T-helper 9 cell (primary cell): ENCODE measurements around the gene COQ6.
"Not testable (repeated sequence)": the region's sequence is repeated elsewhere in the genome, so short reads cannot be mapped to it uniquely, and the experiment has no call there.

ENCODE experiments used
- DNase-seq: peaks from one replicate; pipeline ENCODE4 v3.0.0-alpha.2; 2020
- total RNA-seq, 2 donors: gene quantifications; one replicate each; lab custom pipeline; 2026; lab: John Stamatoyannopoulos, UW

The COQ6 gene
- total RNA-seq: 23.9 to 25.8 reads per million in 2 donors

GRCh38 chr14:73949752-73950734, at the start of gene COQ6, which contains the start of gene FAM161B:
COQ6 (plus strand) TSS chr14:73950302; CDS start chr14:73950333, 31 bp downstream.
FAM161B (minus strand) TSS chr14:73950094; CDS start chr14:73950026, 68 bp downstream.
- peak; percentile 86 for DNase-seq

DNA sequence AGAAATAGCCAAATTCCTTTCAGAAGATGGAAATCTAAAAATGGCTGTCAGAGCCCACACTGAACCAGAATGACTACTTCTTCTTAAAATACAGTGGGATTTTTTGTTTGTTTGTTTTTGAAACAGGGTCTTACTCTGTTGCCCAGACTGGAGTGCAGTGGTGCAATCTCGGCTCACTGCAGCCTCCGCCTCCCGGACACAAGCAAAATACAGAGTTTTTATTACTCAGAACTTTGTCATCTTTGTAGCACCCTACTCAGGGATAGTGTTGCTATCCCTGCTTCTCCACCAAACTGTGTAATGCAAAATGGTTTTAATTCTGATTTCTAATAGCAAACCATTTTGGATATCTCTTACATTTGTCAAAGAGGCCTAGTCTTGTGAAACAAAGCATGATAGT, 47.1 kb upstream of the COQ6 start:
- DNase-seq: no peak

GRCh38 chr14:73909681-73910080, 40.4 kb upstream of the COQ6 start:
- no peak for DNase-seq

DNA sequence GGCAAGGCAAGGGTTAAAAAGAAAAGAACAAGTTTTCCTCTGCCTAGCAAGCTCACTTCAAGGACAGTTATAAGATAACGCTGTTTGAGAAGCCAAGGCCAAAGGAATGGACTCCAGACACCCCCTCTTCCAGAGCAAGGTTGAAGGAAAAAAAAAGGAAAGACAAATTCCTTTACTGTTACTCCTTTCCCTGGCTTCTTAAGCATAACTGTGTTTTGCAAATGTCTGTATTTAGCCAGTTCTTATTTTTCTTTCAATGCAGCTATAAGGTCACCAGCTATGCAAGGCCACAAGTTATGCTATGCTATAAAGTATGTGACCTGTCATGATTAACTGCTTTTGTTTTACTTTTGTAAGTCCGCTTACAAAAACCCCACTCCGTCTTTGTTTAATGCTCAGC, 36.8 kb upstream of the COQ6 start:
- no peak for DNase-seq

DNA sequence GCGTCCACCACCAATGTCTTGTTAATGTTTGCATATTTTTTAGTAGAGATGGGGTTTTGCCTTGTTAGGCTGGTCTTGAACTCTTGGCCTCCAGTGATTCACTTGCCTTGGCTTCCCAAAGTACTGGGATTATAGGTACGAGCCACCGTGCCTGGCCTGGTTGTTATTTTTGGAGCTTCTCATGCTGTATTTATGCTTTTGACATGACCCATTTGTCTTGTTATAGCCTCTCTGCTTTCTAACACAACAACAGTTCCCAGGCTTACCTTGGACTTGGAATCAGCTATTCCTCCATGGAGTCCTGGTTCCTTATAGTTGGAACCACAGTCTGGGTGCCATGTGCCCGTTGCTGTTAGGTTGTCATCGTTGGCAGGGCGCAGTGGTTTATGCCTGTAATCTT, 33.8 kb upstream of the COQ6 start:
- no peak for DNase-seq

- not testable (repeated sequence) for DNase-seq
Observed at GRCh38 chr14:73919457-73919856, 30.6 kb upstream of the COQ6 start.

GRCh38 chr14:73924337-73924736, 25.8 kb upstream of the COQ6 start:
- no peak for DNase-seq

GRCh38 chr14:73935666-73936065, 14.4 kb upstream of the COQ6 start:
- no peak for DNase-seq

GRCh38 chr14:73936548-73936947, 13.6 kb upstream of the COQ6 start:
- no peak for DNase-seq

- no peak for DNase-seq
Observed at GRCh38 chr14:73937012-73937411, 13.1 kb upstream of the COQ6 start.

DNA sequence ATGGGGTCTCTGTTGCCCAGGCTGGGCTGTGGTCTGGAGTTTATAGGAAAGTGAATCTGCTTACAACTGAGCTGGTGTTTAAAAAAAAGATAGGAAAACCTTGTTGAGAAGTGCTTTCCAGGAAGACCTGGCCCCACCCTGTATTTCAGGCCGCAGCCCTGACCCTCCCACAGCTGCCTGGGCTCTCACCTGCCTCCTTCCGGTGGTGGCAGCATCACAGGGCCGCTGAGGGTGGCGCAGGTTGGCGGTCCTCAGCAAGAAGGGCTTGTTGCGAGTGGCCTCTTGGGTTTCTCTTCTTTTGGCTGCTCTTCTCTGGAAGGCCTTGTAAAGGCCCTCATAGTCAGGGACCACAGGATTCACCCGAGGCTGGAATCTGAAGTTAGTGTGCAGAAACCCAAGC, 7.9 kb upstream of the COQ6 start:
- DNase-seq: no peak

DNA sequence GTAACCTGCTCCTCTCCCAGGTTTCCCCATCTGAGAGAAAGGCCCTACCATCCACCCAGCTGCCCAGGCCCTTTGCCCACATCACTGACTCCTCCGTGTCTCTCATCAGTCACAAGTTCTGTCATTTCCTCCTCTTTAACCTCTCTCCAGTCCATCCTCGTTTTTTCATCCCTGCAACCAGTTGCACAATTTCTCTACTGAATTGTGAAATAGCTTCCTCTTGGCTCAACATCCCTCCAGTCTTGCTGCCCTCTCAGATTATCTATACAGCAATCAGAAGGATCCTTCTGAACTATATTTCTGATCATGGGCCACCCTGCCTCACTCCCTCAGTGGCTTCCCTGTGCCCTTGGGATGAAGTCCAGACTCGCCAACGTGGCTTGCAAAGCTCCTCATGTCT, 7.0 kb upstream of the COQ6 start:
- DNase-seq: no peak

- DNase-seq: no peak
Observed at GRCh38 chr14:73944432-73945158, 5.5 kb upstream of the COQ6 start.

DNA sequence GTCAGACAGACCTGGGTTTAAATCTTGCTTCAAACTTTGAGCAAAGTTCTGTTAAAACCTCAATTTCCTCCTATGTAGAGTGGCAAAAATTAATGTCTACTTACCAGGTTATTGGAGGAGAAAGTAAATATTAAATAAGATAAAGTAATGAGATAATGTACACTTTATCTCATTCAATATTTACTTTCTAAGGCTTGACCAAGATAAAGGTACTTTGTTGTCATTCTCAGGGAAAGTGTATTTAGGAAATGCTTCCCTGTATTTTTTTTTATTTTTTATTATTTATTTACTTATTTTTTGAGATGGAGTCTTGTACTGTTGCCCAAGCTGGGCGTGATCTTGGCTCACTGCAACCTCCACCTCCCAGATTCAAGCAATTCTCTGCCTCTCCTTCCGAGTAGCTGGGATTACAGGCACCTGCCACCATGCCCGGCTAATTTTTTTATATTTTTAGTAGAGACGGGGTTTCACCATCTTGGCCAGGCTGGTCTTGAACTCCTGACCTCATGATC, 4.9 kb upstream of the COQ6 start:
- no peak for DNase-seq

DNA sequence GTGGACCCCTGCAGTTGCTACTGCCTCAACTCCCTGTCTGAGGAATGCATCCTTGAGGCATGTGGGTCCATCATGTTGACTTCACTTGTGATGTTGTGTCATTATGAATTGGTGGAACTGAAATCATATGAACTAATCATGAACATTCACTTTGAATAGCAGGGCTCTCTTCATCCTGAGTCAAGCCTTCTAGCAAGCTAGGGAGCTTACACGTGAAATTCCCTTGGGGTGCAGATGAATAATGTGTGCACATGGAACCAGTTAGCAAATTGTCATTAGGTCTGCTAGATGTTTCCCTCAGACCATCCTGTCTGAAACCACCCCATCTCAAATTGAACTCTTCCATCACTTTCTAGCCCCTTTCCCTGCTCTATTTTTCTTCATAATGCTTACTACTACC, 3.6 kb downstream of the COQ6 start:
- no peak for DNase-seq

DNA sequence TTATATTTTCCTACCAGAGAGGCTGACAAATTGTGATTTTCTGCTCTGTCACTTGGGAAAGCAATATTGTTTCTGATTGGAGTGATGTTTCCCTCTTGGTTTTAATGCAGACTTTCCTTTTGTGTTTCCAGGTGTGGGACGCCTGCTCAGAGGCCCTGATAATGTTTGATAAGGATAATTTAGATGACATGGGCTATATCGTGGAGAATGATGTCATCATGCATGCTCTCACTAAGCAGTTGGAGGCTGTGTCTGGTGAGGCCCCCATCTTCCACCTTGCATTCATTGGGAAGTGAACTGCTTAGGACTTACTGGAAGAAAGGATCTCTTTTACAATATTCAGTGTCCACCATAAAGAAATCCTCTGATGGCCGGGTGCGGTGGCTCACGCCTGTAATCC, 5.6 kb downstream of the COQ6 start:
- DNase-seq: no peak

DNA sequence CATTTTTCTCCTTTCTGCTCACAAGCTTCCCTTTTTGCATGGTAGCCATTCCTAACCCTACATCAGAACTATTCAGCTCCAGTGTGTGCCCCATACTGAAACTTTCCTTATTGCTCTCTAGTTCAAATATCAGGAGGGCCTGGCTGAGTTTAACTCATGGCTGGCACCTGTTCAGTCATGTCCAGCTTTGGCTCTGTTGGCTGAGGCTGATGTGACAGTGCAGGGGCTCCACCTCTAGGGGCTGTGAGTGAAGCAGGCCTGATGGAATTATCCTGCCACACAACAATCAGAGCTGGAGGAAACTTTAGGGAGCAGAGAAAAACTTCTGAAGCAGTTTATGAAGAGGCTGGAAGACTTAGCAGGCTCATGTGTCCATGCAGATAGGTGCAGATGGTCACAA, 8.5 kb downstream of the COQ6 start:
- no peak for DNase-seq

DNA sequence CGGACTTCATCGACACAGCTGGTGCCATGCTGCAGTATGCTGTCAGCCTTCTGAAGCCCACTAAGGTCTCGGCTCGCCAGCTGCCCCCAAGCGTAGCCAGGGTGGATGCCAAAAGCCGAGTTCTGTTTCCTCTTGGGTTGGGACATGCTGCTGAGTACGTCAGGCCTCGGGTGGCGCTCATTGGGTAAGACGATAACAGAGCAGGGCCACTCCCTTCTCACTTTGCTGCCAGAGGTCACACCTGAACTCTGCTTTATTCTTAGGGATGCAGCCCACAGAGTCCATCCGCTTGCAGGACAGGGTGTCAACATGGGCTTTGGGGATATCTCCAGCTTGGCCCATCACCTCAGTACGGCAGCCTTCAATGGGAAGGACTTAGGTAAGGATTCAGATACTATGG, 11.1 kb downstream of the COQ6 start:
- no peak for DNase-seq

GRCh38 chr14:73965216-73965615, 15.1 kb downstream of the COQ6 start:
- DNase-seq: no peak

GRCh38 chr14:73968885-73969284, 18.8 kb downstream of the COQ6 start:
- DNase-seq: no peak

DNA sequence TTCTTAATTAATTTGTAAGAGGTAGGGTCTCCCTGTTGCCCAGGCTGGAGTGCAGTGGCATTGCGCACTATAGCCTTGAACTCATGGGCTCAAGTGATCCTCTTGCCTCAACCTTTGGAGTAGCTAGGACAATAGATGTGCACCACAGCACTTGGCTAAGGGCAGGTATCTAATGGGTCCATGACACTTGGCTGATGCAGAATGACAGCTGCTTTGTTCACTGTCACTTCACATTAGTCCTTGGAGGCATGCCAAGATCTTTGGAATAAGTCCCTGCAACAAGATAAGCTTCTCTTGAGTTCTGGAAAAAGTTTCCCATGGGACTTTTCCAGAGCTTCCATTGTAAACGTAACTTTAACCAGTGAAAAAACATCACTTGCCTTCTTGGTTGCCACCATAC, 23.4 kb downstream of the COQ6 start:
- DNase-seq: no peak

DNA sequence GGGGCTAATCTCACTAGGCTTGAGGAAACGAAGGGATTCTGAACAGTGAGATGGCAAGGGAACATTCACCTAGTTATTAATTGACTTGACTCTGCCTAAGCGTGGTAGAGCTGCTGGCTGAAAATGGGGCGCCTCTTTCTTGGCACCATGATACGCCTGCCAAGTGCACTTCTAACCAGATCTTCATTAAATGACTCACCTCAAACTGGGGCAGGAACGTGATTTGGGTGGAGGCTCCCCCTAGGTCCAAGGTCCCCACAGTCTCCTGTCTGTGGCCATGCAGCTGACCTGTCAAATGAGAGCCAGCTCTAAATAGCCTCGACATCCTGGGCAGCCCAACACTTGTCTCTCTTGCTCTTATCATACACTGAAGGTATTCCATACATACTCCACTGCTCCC, 26.0 kb downstream of the COQ6 start:
- DNase-seq: no peak

GRCh38 chr14:73977896-73978295, 27.8 kb downstream of the COQ6 start:
- no peak for DNase-seq

DNA sequence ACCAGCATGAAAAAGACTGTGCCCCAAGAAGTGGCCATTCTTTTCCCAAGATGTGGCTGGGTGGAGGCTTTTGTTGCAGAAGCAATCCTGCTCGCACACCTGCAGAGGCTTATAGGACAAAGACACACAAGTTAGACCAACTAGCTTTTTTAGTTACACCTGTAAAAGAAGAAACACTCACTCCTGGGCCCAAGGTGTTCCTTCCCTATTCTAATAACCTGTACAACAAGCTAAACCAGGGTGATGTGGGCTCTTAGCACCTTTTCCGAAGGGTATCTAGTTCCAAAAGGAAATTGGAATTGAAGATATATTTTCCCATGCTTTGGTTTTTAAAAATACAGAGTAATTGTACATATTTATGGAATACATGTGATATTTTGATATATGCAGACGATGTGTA, 38.0 kb downstream of the COQ6 start:
- DNase-seq: no peak
